Erythroblast (primary cell): ENCODE measurements around the gene SLC19A1.

Experiments used
- GATA1 ChIP-seq: IDR thresholded peaks from 2 replicates; pipeline ENCODE4 v1.6.1; 2011; ENCODE audit warnings: low read depth, mild to moderate bottlenecking, control low read depth, low read length, moderate library complexity
- POLR2A ChIP-seq: IDR thresholded peaks from 2 replicates; pipeline ENCODE4 v1.6.1; 2011; ENCODE audit warnings: mild to moderate bottlenecking, low read length

DNA sequence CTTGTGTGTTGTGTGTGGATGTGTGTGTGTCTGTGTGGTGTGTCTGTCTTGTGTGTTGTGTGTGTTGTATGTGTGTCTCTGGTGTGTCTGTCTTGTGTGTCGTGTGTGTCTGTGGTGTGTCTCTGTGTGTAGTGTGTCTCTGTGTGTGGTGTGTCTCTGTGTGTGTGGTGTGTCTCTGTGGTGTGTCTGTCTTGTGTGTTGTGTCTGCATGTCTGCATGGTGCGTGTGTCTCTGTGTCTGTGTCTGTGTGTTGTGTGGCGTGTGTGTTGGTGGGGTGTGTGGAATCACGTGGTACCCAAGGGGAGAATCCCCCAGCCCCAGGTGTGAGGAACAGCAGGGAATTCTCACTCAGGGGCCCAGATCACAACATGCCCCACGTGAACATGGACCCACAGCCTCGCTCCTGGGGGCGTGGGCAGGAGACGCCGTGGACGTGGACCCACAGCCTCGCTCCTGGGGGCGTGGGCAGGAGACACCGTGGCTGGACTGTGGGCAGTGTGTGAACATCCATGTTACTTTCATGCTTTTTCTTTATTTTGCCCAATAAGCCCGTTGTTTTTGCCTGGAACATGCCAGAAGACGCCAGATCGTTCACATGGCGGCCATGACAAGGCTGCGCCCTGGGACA lies 67.8 kb downstream of the SLC19A1 start:
- TF ChIP-seq POLR2A: no peak
- no peak for TF ChIP-seq GATA1
